GM19240 (cell line): ENCODE measurements around the gene LIMA1.
"Not testable (repeated sequence)": the region's sequence is repeated elsewhere in the genome, so short reads cannot be mapped to it uniquely, and the experiment has no call there.

Source experiments
- DNase-seq: peaks from one replicate; pipeline ENCODE4 v3.0.0; 2011; ENCODE audit warnings: low spot score; ENCODE audit not compliant: insufficient read length

The LIMA1 gene

DNA sequence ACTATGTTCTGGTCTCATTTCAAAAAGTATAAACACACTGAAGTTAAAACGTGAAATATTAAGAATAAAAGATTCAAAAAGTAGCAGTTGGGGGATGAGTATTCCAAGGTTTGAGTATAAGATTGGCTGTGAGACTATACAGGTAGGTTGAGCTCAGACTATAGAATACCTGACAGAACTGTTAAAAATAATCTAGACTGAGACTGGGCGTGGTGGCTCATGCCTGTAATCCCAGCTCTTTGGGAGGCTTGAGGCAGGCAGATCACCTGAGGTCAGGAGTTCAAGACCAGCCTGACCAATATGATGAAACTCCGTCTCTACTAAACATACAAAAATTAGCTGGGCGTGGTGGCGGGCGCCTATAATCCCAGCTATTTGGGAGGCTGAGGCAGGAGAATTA is 64.3 kb downstream of the LIMA1 start:
- not testable (repeated sequence) for DNase-seq

GRCh38 chr12:50218386-50218785 is 64.9 kb downstream of the LIMA1 start:
- DNase-seq = no peak

DNA sequence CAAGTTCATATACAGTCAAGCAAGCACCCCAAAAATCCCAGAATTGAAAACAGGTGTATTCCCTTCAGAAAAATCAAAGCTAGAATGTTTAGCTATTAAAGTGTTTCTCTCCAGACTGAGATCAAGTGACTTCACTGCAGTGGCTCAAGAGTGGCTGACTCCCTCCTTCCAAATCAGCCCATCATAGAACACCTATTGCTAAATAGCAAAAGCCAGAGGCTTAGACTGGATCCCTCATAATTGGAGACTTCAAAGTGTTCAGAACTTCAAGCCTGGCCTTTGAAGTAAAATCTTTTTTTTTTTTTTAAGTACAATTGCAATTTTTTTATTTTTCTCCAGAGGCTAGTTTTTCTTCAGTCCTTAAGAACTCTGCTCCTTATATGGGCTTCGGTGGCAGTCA is 66.1 kb downstream of the LIMA1 start:
- DNase-seq = no peak

- no peak for DNase-seq
Observed at GRCh38 chr12:50215033-50215432, 68.3 kb downstream of the LIMA1 start.

- no peak for DNase-seq
Observed at GRCh38 chr12:50214018-50214417, 69.3 kb downstream of the LIMA1 start.

DNA sequence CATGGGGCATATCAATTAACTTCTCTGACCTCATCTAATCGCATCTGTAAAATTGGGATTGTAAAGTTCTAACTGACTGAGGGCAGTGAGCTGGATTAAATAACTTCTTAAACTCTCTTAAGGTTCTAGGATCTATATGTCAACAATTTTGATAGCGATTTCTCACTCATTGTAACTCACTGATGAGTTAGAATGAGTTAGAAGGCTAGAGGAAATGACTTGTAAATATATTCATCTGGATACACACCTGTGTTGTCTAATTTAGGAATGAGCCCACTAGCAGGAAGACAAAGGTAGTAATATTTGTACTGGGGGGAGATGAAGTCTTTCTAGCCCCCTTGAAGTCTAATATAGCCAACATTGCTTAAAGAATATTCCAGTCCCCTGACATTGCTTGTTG is 69.9 kb downstream of the LIMA1 start:
- no peak for DNase-seq

DNA sequence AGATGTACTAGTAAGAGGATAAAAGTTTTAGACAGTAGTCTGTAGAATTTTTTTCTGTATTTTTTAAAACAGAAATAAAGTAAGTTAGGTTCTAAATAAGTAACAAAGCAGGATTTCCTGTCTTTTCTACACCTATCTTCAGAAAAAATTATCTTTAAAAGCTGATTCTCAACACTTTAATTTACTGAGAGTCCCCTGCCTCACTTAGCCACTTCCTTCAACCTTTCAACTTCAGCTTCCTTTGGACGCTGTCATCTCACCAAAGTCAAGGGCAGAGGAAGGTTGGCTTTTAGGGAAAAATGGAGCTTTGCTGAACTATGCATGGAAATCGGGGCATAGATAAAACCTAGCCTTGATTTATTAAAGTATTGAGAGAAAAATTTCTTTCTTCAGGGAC is 71.3 kb downstream of the LIMA1 start:
- DNase-seq = no peak

GRCh38 chr12:50211392-50212070 is 71.8 kb downstream of the LIMA1 start:
- DNase-seq = no peak

- DNase-seq = no peak
Observed at GRCh38 chr12:50207424-50207823, 75.9 kb downstream of the LIMA1 start.

DNA sequence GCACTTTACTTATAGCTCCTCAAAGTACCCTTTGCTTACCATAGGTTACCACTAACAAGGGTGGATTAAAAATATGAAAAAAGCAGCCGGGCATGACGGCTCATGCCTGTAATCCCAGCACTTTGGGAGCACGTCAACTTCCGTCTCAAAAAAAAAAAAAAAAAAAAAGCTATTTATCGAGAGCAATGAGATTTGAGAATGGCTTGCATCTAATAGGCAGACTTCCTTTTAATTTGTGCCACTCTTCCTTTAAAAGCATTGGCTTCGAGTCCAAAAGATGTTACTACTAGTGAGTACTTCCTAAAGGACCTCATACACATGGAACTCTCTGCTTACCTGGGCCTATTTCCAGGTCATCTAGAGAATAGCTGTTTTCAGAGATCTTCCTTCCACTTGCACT is 77.7 kb downstream of the LIMA1 start:
- no peak for DNase-seq

DNA sequence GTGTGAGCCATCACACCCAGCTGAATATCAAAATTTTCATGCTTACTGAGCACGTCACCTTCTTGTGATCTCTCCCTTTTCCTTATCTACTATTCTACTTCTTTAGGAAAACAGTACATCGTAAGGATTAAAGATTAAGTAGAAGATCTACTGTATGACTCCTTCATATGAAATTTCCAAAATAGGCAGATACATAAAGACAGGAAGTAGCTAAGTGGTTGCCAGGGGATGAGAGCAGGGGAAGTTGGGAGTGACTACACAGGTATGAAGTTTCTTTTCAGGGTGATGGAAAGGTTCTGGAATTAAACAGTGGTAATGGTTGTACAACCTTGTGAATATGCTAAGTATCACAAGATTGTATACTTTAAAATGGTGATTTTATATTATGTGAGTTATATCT is 79.6 kb downstream of the LIMA1 start:
- DNase-seq = no peak

DNA sequence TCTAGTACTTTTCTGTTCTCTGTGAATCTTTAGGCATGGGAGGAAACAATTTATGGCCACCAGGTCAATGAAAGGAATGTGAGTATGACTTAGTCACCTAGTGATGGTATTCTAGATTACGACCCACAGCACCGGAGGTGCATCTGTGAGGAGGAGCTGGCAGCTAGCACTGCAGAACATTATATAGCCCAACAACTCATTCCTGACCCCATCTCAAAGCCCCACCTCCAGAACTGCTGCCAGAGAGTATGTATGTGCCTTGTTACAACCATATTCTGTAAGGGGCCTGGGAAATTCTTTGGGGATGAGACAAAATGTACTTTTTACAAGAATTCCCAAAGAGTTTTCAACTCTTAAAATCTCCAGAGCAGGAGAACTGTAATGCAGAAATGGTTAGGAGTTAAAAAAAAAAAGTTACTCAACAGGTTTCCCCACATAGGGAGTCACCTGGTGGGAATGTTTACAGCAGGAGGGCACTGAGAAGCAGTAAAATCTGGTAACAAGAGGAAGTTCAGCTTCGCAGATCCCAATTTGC is 81.3 kb downstream of the LIMA1 start:
- DNase-seq = no peak

DNA sequence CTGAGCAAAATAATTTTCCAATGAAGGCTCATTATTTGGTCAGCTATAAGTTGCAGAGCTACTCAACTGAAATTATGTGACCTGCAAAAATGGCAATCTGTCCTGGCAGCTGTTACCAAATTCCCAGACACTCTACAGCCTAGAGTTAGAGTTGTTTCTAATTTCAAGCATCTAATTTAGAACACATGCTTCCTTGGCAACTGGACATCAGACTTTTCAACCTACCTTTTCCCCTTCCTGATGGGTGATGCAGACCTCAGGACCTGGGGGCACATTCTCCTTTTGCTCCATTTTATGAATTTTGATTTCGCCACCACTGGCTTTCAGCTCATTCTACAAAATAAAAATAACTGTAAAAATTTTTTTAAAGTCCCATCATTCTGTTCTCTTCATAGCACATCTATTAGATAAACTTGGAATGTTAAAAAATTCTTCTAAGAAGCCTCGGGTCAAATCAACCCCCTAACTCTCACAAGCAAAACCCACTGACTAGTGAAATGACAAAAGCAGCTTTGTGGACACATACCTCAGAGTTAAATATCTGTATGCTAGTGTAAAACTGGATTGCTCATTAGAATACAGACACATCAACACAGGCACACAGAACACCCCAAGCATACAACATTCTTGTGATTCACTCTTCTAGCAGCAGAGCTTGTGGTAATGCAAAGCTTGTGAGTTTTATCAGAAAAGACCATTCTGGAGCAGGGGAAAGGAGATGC is 82.6 kb downstream of the LIMA1 start:
- DNase-seq = no peak

DNA sequence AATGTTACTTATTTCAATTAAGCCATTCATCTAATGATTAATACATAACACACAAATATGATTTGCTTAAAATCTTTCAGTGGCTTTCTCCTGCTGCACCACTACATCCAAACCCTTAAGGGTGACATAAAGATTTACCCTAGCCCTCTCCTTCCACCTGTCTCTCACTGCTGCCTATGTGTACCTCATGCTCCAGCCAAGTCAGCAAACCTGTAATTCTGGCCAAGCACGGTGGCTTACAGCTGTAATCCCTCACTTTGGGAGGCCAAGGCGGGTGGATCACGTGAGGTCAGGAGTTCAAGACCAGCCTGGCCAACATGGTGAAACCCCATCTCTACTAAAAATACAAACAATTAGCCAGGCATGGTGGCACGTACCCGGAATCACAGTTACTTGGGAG is 84.5 kb downstream of the LIMA1 start:
- DNase-seq = no peak

GRCh38 chr12:50197297-50197727 is 86.0 kb downstream of the LIMA1 start:
- no peak for DNase-seq

GRCh38 chr12:50196537-50196936 is 86.8 kb downstream of the LIMA1 start:
- DNase-seq = no peak

DNA sequence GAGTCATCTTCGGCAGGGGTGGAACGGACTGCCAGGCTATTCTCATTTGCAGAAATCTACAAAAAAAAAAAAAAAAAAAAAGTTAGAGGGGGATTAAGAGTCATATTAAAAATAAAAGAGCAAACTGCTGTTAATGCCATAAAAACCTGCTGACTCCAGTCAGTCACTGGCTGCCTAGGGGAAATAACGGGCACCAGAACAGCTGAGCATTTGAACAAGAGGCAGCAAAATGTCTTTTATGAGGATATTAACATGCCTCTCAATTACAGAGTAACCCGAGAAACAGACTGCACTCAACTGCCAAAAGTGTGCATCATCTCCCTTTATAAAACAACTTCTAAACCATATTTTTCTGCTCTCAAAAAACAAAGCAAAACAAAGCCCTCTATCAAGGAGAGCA is 87.5 kb downstream of the LIMA1 start:
- DNase-seq = no peak

GRCh38 chr12:50192908-50193307 is 90.4 kb downstream of the LIMA1 start:
- no peak for DNase-seq

- no peak for DNase-seq
Observed at GRCh38 chr12:50192236-50192635, 91.1 kb downstream of the LIMA1 start.

GRCh38 chr12:50190859-50191258 is 92.5 kb downstream of the LIMA1 start:
- DNase-seq = no peak

GRCh38 chr12:50188875-50189575 is 94.3 kb downstream of the LIMA1 start:
- no peak for DNase-seq

GRCh38 chr12:50188241-50188781 is 95.0 kb downstream of the LIMA1 start:
- no peak for DNase-seq
